Measurements from ENCODE around the gene CORO1C.

The CORO1C gene

GRCh38 chr12:108683906-108684556 is 47.3 kb downstream of the CORO1C start:
- no peak for DNase-seq (ENCODE audit: low read depth)
- no peak overlapping the region for H3K4me3 ChIP-seq (ENCODE audit: low read depth, low read length)
- TF ChIP-seq CTCF (IDR thresholded peaks at IDR 0.05; ENCODE audit: insufficient read depth, low read depth, low read length, missing control alignments): no peak

GRCh38 chr12:108681317-108681716 is 50.0 kb downstream of the CORO1C start:
- TF ChIP-seq CTCF (IDR thresholded peaks at IDR 0.05; ENCODE audit: insufficient read depth, low read depth, low read length, missing control alignments): no peak
- H3K4me3 ChIP-seq (ENCODE audit: low read depth, low read length): no peak overlapping the region
- no peak for DNase-seq (ENCODE audit: low read depth)

- DNase-seq (ENCODE audit: low read depth): no peak
- TF ChIP-seq CTCF (IDR thresholded peaks at IDR 0.05; ENCODE audit: insufficient read depth, low read depth, low read length, missing control alignments): no peak
- H3K4me3 ChIP-seq (ENCODE audit: low read depth, low read length): no peak overlapping the region
Observed at GRCh38 chr12:108679106-108679681, 52.1 kb downstream of the CORO1C start.

- no peak overlapping the region for H3K4me3 ChIP-seq (ENCODE audit: low read depth, low read length)
- DNase-seq (ENCODE audit: low read depth): no peak
- no peak for TF ChIP-seq CTCF (IDR thresholded peaks at IDR 0.05; ENCODE audit: insufficient read depth, low read depth, low read length, missing control alignments)
Observed at GRCh38 chr12:108678104-108678730, 53.1 kb downstream of the CORO1C start.

- no peak for DNase-seq (ENCODE audit: low read depth)
- H3K4me3 ChIP-seq (ENCODE audit: low read depth, low read length): no peak overlapping the region
- no peak for TF ChIP-seq CTCF (IDR thresholded peaks at IDR 0.05; ENCODE audit: insufficient read depth, low read depth, low read length, missing control alignments)
Observed at GRCh38 chr12:108677381-108677780, 53.9 kb downstream of the CORO1C start.

GRCh38 chr12:108676707-108677106 is 54.6 kb downstream of the CORO1C start:
- TF ChIP-seq CTCF (IDR thresholded peaks at IDR 0.05; ENCODE audit: insufficient read depth, low read depth, low read length, missing control alignments): no peak
- DNase-seq (ENCODE audit: low read depth): no peak
- no peak overlapping the region for H3K4me3 ChIP-seq (ENCODE audit: low read depth, low read length)

All from GM12865 (cell line).